Adrenal gland (tissue), 5 donors: ENCODE data around the gene ELF1.

Source experiments
- POLR2A ChIP-seq, 2 donors: fragments of 450-650 bp; IDR thresholded peaks; one replicate each; pipeline ENCODE4 v1.6.1; 2017; ENCODE audit warnings: antibody characterized with exemption in 2 of 2, mild to moderate bottlenecking in 2 of 2, moderate library complexity in 1 of 2
- TF ChIP-seq, protein P1 (sequence below), 6 experiments: fragments of 450-650 bp in 4 of 6; fragments of 200-600 bp in 2 of 6; sonication (generic) in 1 of 6; IDR thresholded peaks; 1 replicate in 5 of 6; 2 replicates in 1 of 6; pipeline versions ENCODE4 v1.5.1 to v1.8.0; 2016 to 2021; ENCODE audit warnings: antibody characterized with exemption in 6 of 6, mild to moderate bottlenecking in 2 of 6, moderate library complexity in 1 of 6
- donor health status: DM: no; HTN: no; CAD: no.

- TF ChIP-seq, protein P1, sequence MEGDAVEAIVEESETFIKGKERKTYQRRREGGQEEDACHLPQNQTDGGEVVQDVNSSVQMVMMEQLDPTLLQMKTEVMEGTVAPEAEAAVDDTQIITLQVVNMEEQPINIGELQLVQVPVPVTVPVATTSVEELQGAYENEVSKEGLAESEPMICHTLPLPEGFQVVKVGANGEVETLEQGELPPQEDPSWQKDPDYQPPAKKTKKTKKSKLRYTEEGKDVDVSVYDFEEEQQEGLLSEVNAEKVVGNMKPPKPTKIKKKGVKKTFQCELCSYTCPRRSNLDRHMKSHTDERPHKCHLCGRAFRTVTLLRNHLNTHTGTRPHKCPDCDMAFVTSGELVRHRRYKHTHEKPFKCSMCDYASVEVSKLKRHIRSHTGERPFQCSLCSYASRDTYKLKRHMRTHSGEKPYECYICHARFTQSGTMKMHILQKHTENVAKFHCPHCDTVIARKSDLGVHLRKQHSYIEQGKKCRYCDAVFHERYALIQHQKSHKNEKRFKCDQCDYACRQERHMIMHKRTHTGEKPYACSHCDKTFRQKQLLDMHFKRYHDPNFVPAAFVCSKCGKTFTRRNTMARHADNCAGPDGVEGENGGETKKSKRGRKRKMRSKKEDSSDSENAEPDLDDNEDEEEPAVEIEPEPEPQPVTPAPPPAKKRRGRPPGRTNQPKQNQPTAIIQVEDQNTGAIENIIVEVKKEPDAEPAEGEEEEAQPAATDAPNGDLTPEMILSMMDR (IDR thresholded peaks at IDR 0.05) = no peak
- TF ChIP-seq POLR2A (IDR thresholded peaks at IDR 0.05) = no peak
Measured at GRCh38 chr13:40981361-40981760, 37.8 kb downstream of the ELF1 start.
